ENCODE results near the gene GMIP. TPM values are rescaled to one million over a fixed set of nuclear protein-coding genes. Genes with fewer than 3 reads are reported as not detected.
"Not testable (repeated sequence)": the region's sequence is repeated elsewhere in the genome, so short reads cannot be mapped to it uniquely, and the experiment has no call there.

Gene GMIP, protein sequence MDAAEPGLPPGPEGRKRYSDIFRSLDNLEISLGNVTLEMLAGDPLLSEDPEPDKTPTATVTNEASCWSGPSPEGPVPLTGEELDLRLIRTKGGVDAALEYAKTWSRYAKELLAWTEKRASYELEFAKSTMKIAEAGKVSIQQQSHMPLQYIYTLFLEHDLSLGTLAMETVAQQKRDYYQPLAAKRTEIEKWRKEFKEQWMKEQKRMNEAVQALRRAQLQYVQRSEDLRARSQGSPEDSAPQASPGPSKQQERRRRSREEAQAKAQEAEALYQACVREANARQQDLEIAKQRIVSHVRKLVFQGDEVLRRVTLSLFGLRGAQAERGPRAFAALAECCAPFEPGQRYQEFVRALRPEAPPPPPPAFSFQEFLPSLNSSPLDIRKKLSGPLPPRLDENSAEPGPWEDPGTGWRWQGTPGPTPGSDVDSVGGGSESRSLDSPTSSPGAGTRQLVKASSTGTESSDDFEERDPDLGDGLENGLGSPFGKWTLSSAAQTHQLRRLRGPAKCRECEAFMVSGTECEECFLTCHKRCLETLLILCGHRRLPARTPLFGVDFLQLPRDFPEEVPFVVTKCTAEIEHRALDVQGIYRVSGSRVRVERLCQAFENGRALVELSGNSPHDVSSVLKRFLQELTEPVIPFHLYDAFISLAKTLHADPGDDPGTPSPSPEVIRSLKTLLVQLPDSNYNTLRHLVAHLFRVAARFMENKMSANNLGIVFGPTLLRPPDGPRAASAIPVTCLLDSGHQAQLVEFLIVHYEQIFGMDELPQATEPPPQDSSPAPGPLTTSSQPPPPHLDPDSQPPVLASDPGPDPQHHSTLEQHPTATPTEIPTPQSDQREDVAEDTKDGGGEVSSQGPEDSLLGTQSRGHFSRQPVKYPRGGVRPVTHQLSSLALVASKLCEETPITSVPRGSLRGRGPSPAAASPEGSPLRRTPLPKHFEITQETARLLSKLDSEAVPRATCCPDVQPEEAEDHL
- 10 to 100 TPM; 38.9 to 84.4 (median 40.0) TPM for polyA plus RNA-seq

DNA sequence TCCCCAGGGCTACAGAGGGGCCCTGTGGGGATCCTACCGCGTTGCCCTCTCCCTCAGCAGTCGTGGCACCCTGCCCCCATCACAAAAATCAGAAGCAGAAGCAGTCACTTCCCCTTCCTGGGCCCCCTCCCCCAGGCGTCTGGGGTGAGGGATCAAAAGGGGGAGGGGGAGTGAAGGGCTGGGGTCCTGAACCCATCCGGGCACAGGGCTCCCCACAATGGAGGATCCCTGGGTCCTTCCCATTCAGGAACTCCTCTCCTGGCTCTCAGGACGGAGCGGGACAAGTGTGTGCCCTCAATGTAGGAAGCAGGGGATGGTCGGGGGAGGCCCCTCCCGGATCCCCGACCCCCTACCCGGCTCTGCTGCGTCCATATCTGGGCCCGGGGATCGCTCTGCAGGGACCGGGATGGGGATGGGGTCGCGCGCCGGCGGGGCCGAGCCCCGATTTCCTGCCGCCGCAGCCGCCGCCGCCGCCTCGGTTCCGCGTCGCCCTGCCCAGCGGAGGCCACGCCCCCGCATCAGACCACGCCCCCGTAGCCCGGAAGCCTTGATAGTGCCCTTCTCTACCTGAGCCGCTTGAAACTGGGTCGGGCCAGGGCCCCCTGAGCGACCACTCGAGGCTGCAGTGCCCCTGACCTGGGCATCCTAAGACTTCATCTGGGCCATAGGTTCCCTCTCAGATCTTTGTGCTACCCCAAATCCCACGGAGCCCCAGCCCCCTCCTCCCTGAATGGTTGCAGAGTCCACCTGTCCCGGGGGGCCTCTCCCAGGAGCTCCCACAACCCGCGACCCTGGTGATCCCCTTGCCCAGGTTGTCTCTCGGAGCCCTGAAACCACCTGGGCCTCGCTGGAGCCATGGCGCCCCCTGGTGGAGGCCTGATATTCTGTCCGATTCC lies at the start of gene GMIP:
Gene GMIP (minus strand): TSS at position 500 of the 896 bp plus-strand sequence. CDS start 128 bp downstream, at position 372.
- H3K4me1 Mint-ChIP-seq, result peaks cover 20 to 23% of the 10 kb centered on the region in 2 donors
- H3K27ac Mint-ChIP-seq, result peak within 1 kb of the TSS; percentile 94 to 98 (median 96)
- H3K9me3 Mint-ChIP-seq, result no peaks in the 10 kb centered on the region
- peak within 1 kb of the TSS; percentile 95 to 99 (median 98) for H3K4me3 Mint-ChIP-seq
- peak; percentile 82 to 87 (median 87) for DNase-seq
- peaks cover 2 to 11% (median 9%) of the 10 kb centered on the region in 3 donors for H3K27me3 Mint-ChIP-seq (ENCODE audit: low read depth in 3 of 3)
- peaks cover 0 to 2% (median 0%) of the 10 kb centered on the region in 3 donors for H3K36me3 Mint-ChIP-seq

DNA sequence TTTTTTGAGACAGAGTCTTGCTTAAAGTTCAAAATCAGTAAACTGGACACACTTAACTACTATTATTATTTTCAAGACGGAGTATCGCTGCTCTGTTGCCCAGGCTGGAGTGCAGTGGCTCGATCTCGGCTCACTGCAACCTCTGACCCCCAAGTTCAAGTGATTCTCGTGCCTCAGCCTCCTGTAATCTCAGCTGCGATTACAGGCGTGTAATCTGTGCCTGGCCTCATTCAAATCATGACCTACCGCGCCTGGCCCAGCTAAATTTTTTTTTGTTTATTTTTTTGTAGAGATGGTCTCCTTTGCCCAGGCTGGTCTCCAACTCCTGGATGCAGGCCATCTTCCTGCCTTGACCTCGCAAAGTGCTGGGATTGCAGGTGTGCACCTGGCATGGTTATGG lies 48.2 kb upstream of the GMIP start:
- no peaks in the 10 kb centered on the region for H3K4me1 Mint-ChIP-seq
- H3K27ac Mint-ChIP-seq, result no peak overlapping the region
- H3K9me3 Mint-ChIP-seq, result peaks cover 0 to 3% (median under 1%) of the 10 kb centered on the region in 6 donors
- H3K36me3 Mint-ChIP-seq, result peaks cover 4 to 7% (median 6%) of the 10 kb centered on the region in 3 donors
- H3K27me3 Mint-ChIP-seq (ENCODE audit: low read depth in 3 of 3), result no peaks in the 10 kb centered on the region
- H3K4me3 Mint-ChIP-seq, result no peak overlapping the region
- no peak for DNase-seq

DNA sequence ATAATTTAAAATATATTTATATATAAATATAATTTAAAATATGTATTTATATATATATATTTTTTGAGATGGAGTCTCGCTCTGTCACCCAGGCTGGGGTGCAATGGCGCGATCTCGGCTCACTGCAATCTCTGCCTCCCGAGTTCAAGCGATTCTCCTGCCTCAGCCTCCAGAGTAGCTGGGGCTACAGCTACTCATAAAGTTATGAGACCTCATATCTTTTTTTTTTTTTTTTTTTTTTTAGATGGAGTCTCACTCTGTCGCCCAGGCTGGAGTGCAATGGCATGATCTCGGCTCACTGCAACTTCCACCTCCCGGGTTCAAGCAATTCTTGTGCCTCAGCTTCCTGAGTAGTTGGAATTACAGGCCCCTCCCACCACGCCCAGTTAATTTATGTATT lies 45.6 kb upstream of the GMIP start:
- not testable (repeated sequence) for DNase-seq; H3K27me3 Mint-ChIP-seq (ENCODE audit: low read depth in 3 of 3); H3K4me1 Mint-ChIP-seq; H3K27ac Mint-ChIP-seq; H3K4me3 Mint-ChIP-seq
- peaks cover 11 to 23% (median 16%) of the 10 kb centered on the region in 3 donors for H3K36me3 Mint-ChIP-seq
- H3K9me3 Mint-ChIP-seq, result peaks cover 0 to 19% (median 10%) of the 10 kb centered on the region in 6 donors

DNA sequence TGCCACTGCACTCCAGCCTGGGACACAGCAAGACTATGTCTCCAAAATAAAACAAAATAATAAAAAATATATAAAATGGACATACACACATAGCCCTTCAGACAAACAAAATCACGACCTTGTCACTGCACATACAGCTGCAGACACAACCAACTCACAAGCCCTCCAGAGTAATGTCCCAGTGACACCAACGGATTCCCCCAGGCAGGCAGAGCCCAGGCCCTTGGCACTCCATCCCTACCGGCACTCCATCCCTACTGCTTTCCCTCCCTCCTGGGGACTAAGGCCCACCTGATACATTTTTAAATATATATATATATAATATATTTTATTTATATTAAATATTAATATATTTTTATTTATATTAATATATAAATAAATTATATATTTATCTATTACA lies 43.6 kb upstream of the GMIP start:
- Mint-ChIP-seq H3K27me3 (ENCODE audit: low read depth in 3 of 3) (peaks cover 0 to 4% (median 2%) of the 10 kb centered on the region in 3 donors), H3K4me1 (peaks cover 3 to 15% of the 10 kb centered on the region in 2 donors), H3K36me3 (peaks cover 21 to 38% (median 33%) of the 10 kb centered on the region in 3 donors), H3K27ac (no peak overlapping the region), H3K4me3 (no peak overlapping the region), H3K9me3 (peaks cover 3 to 32% (median 22%) of the 10 kb centered on the region in 6 donors)
- DNase-seq, result no peak

DNA sequence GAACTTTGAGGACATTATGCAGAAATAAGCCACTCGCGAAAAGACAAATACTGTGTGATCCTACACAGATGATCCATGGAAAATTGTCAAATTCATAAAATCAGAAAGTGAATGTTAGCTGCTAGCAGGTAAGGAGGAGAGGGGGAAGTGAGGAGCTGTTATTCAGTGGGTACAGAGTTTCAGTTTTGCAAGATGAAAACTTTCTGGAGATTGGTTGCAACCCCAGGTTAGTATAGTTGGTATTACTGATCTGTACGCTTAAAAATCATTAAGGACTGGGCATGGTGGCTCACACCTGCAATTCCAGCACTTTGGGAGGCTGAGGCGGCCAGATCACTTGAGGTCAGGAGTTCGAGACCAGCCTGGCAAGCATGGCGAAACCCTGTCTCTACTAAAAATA lies 43.1 kb upstream of the GMIP start:
- peaks cover 3 to 32% (median 22%) of the 10 kb centered on the region in 6 donors for H3K9me3 Mint-ChIP-seq
- no peak for DNase-seq
- H3K27ac Mint-ChIP-seq, result peak overlapping the region in 1 of 6 donors; percentile 58
- peaks cover 0 to 4% (median 2%) of the 10 kb centered on the region in 3 donors for H3K27me3 Mint-ChIP-seq (ENCODE audit: low read depth in 3 of 3)
- H3K36me3 Mint-ChIP-seq, result peaks cover 21 to 38% (median 33%) of the 10 kb centered on the region in 3 donors
- H3K4me3 Mint-ChIP-seq, result no peak overlapping the region
- H3K4me1 Mint-ChIP-seq, result peaks cover 3 to 15% of the 10 kb centered on the region in 2 donors

DNA sequence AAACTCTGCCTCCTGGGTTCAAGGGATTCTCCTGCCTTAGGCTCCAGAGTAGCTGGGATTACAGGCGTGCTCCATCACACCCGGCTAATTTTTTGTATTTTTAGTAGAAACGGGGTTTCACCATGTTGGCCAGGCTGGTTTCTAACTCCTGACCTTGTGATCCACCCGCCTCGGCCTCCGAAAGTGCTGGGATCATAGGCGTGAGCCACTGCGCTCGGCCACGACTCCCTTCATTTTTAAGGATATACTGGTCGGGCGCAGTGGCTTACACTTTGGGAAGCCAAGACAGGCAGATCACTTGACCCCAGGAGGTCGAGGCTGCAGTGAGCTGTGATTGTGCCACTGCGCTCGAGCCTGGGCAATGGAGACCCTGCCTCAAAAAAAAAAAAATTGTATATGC lies 42.7 kb upstream of the GMIP start:
- H3K9me3 Mint-ChIP-seq, result peaks cover 6 to 35% (median 25%) of the 10 kb centered on the region in 6 donors
- not testable (repeated sequence) for H3K27me3 Mint-ChIP-seq (ENCODE audit: low read depth in 3 of 3); H3K4me3 Mint-ChIP-seq; H3K27ac Mint-ChIP-seq; DNase-seq
- H3K36me3 Mint-ChIP-seq, result peaks cover 23 to 43% (median 35%) of the 10 kb centered on the region in 3 donors
- peaks cover 3 to 15% of the 10 kb centered on the region in 2 donors for H3K4me1 Mint-ChIP-seq

DNA sequence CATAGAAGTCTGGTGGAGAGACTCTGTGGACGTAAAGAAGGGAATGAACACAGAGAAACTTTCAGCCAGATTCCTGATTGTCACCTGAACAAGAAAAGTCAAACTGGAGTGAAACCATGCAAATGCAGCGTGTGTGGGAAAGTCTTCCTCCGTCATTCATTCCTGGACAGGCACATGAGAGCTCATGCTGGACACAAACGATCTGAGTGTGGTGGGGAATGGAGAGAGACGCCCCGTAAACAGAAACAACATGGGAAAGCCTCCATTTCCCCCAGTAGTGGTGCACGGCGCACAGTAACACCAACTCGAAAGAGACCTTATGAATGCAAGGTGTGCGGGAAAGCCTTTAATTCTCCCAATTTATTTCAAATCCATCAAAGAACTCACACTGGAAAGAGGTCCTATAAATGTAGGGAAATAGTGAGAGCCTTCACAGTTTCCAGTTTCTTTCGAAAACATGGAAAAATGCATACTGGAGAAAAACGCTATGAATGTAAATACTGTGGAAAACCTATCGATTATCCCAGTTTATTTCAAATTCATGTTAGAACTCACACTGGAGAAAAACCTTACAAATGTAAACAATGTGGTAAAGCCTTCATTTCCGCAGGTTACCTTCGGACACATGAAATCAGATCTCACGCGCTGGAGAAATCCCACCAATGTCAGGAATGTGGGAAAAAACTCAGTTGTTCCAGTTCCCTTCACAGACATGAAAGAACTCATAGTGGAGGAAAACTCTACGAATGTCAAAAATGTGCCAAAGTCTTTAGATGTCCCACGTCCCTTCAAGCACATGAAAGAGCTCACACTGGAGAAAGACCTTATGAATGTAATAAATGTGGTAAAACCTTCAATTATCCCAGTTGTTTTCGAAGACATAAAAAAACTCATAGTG lies 36.0 kb upstream of the GMIP start:
- peaks cover 0 to 8% (median 3%) of the 10 kb centered on the region in 3 donors for H3K27me3 Mint-ChIP-seq (ENCODE audit: low read depth in 3 of 3)
- peaks cover 59 to 80% (median 74%) of the 10 kb centered on the region in 3 donors for H3K36me3 Mint-ChIP-seq
- H3K4me1 Mint-ChIP-seq, result peaks cover 22 to 54% of the 10 kb centered on the region in 2 donors
- H3K27ac Mint-ChIP-seq, result peak overlapping the region in 1 of 6 donors; percentile 23
- no peak overlapping the region for H3K4me3 Mint-ChIP-seq
- H3K9me3 Mint-ChIP-seq, result peaks cover 11 to 60% (median 51%) of the 10 kb centered on the region in 6 donors
- no peak for DNase-seq

DNA sequence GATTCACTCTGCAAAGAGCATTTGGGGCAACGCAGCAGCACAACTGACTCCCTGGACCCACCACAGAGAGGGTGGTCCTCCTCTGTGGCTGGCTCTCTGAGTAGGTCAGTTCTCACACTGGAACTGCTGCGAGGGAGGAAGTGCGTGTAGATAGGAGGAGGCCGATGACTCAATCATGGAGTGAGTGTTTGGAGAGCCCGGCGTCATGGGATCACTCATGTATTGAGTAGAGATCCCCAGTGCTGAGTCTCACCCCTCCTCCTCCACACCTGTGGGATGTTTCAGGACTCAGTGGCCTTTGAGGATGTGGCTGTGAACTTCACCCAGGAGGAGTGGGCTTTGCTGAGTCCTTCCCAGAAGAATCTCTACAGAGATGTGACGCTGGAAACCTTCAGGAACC lies 34.1 kb upstream of the GMIP start:
- Mint-ChIP-seq H3K27ac (peak overlapping the region in 4 of 6 donors; percentile 30 to 62 (median 49)), H3K36me3 (peaks cover 53 to 73% (median 64%) of the 10 kb centered on the region in 3 donors), H3K9me3 (peaks cover 7 to 52% (median 40%) of the 10 kb centered on the region in 6 donors), H3K4me3 (no peak overlapping the region), H3K27me3 (ENCODE audit: low read depth in 3 of 3) (peaks cover 0 to 3% (median 3%) of the 10 kb centered on the region in 3 donors), H3K4me1 (peaks cover 21 to 45% of the 10 kb centered on the region in 2 donors)
- DNase-seq, result no peak

DNA sequence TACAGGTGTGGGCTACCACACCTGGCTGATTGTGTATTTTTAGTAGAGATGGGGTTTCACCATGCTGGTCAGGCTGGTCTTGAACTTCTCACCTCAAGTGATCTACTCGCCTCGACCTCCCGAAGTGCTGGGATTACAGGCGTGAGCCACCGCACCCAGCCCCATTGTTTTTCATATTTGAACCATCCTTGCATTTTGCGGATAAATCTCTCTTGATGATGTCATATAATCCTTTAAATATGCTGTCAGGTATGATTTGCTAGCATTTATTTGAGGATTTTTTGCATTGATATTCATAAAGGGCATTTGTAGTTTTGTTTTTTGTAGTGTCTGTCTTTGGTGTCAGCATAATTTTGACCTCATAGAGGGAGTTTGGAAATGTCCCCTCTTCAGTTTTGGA lies 30.9 kb upstream of the GMIP start:
- H3K36me3 Mint-ChIP-seq, result peaks cover 37 to 63% (median 46%) of the 10 kb centered on the region in 3 donors
- peak overlapping the region in 3 of 6 donors; percentile 19 to 72 (median 23) for H3K27ac Mint-ChIP-seq
- peaks cover 49 to 63% of the 10 kb centered on the region in 2 donors for H3K4me1 Mint-ChIP-seq
- peaks cover 2 to 6% (median 3%) of the 10 kb centered on the region in 3 donors for H3K27me3 Mint-ChIP-seq (ENCODE audit: low read depth in 3 of 3)
- H3K4me3 Mint-ChIP-seq, result peak overlapping the region in 3 of 5 donors; percentile 1 to 43 (median 6)
- H3K9me3 Mint-ChIP-seq, result peaks cover 0 to 34% (median 27%) of the 10 kb centered on the region in 6 donors
- no peak for DNase-seq

DNA sequence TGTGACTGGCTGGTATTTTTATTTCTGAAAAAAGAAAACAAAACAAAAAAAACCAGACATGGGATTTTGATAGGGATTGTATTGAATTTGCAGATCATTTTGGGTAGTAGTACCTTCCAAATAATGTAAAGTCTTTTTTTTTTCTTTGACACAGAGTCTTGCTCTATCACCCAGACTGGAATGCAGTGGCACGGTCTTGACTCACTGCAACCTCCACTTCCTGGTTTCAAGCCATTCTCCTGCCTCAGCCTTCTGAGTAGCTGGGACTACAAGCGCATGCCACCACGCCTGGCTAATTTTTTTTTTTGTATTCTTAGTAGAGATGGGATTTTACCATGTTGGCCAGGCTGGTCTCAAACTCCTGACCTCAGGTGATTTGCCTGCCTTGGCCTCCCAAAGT lies 29.4 kb upstream of the GMIP start:
- Mint-ChIP-seq H3K4me1 (peaks cover 57 to 66% of the 10 kb centered on the region in 2 donors), H3K4me3 (no peak overlapping the region), H3K36me3 (peaks cover 26 to 48% (median 32%) of the 10 kb centered on the region in 3 donors), H3K9me3 (peaks cover 0 to 23% (median 17%) of the 10 kb centered on the region in 6 donors), H3K27me3 (ENCODE audit: low read depth in 3 of 3) (peaks cover 11 to 16% (median 11%) of the 10 kb centered on the region in 3 donors), H3K27ac (no peak overlapping the region)
- DNase-seq, result no peak

DNA sequence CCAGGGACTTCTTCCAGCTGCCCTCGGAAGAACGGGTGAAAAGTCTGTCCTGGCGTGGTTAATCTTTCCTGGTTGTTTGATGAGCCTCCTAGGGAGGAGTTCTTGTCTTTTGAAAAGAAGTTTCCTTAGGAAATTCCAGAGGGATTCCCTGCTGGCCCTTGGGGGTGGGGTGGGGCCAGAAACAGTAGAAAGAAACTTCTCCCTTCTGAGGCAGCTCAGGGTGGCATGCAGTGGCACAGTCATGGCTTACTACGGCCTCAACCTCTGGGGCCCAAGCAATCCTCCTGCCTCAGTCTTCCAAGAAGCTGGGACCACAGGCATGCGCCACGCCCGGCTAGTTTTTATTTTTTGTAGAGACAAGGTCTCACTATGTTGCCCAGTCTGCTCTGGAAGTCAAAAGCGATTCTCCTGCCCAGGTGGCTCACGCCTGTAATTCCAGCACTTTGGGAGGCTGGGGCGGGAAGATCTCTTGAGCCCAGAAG lies 26.7 kb upstream of the GMIP start:
- Mint-ChIP-seq H3K4me1 (peaks cover 46 to 49% of the 10 kb centered on the region in 2 donors), H3K27ac (peak overlapping the region; percentile 85 to 98 (median 90)), H3K36me3 (peaks cover 4 to 20% (median 8%) of the 10 kb centered on the region in 3 donors), H3K4me3 (peak overlapping the region; percentile 82 to 92 (median 87)), H3K27me3 (ENCODE audit: low read depth in 3 of 3) (peaks cover 10 to 22% (median 11%) of the 10 kb centered on the region in 3 donors), H3K9me3 (peaks cover 0 to 8% (median 2%) of the 10 kb centered on the region in 6 donors)
- DNase-seq, result no peak
